Suppressor macrophage treated with lipopolysaccharide for 1 hour (primary cell): Measurements from ENCODE around the gene CCT7.

Source experiments
- DNase-seq, 3 donors: peaks; one replicate each; pipeline ENCODE4 v3.0.0-alpha.2; 2020 to 2022

Gene CCT7

GRCh38 chr2:73297151-73297559 lies 63.0 kb downstream of the CCT7 start:
- no peak for DNase-seq

- DNase-seq = no peak
Observed at GRCh38 chr2:73297586-73297985, 63.5 kb downstream of the CCT7 start.

GRCh38 chr2:73300926-73301325 lies 66.8 kb downstream of the CCT7 start:
- DNase-seq = no peak

- DNase-seq = peak in 1 of 3 donors; percentile 38
Observed at GRCh38 chr2:73301636-73302035, 67.5 kb downstream of the CCT7 start.
